Retinal pigment epithelial cell (primary cell): ENCODE data around the gene ACSF3.

Experiments used
- DNase-seq: peaks from one replicate; pipeline ENCODE4 v3.0.0-alpha.2; 2010; ENCODE audit warnings: low read depth
- H3K4me3 ChIP-seq: 2 replicates; pipeline ENCODE4 v1.5.1; 2011; ENCODE audit warnings: mild to moderate bottlenecking, low read length, control low read depth, moderate library complexity
- CTCF ChIP-seq: conservative IDR thresholded peaks from 2 replicates; pipeline ENCODE4 v1.5.1; 2011; ENCODE audit warnings: low read depth, low read length, control low read depth, inconsistent platforms

ACSF3 gene

GRCh38 chr16:89055894-89056555, 37.6 kb upstream of the ACSF3 start:
- H3K4me3 ChIP-seq, result no peak overlapping the region
- DNase-seq, result no peak
- no peak for TF ChIP-seq CTCF

DNA sequence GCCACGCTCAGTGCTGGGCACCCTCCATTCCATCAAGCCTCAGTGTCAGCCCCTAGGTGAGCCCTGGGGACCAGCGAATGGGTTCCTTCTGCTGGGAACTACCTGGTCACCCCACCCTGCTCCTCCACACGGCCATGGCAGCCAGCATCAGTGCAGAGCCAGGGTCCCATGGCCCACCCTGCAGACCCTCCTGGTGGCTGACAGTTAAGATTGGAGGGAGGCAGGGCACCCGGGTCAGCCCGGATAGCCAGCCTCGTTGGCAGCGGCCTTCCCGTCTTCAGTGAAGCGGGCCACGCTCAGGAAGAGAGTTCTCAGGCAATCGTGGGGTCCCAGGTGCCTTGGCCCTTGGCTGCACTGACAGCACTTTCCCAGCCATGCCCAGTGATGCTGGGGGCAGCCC, 37.1 kb upstream of the ACSF3 start:
- DNase-seq, result no peak
- no peak for TF ChIP-seq CTCF
- no peak overlapping the region for H3K4me3 ChIP-seq

DNA sequence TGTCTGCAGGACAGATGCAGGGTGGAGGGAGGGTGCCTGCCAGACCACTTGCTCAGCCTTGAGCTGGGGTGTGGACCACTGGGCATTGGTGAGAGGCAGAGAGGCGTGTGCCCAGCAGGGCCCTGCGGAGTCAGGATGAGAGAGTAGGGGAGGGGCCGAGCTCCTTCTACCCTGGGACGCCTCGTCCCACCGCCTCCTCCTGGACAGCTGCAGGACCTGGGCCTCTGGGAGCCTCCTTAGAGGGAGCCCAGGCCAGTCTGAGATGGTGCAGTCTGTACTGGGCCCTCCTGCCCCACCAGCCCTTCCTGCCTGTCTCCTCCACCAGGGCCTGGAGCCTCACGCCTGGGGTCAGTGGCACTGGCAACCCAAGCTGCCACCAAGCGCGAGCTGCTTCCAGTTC, 35.9 kb upstream of the ACSF3 start:
- no peak overlapping the region for H3K4me3 ChIP-seq
- TF ChIP-seq CTCF, result no peak
- no peak for DNase-seq

GRCh38 chr16:89058812-89059211, 34.8 kb upstream of the ACSF3 start:
- no peak for TF ChIP-seq CTCF
- no peak overlapping the region for H3K4me3 ChIP-seq
- DNase-seq, result no peak

DNA sequence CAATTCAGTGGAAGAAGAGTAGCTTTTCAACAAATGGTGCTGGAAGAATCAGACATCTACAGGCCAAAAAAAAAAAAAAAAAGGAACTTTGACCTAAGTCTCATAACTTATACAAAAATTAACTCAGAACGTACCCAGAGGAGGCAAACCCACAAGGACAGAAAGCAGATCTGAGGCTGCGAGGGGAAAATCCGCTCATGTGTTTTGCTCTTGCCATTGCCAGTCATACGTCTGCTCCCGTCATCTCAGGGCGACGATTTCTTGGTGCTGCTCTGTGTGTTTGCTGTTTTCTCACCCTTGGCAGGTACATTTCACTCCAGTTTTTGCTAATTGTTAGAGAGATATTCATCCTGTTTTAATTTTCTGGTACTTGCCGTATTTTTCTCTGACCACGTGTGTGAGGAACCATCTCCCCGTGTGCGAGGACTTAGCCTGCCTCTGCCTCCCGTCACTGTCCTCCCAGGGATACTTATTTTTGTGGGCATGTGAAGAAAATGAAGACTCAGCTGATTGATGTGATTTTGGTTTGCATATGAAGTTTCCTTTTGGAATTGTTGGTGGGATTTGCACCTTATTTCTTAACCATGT, 33.4 kb upstream of the ACSF3 start:
- DNase-seq, result no peak
- H3K4me3 ChIP-seq, result no peak overlapping the region
- TF ChIP-seq CTCF, result no peak

- no peak for TF ChIP-seq CTCF
- no peak for DNase-seq
- no peak overlapping the region for H3K4me3 ChIP-seq
Observed at GRCh38 chr16:89061086-89061485, 32.6 kb upstream of the ACSF3 start.
